Lower leg skin (tissue), 4 donors: ENCODE data around the gene SLC22A23. TPM values are rescaled to one million over a fixed set of nuclear protein-coding genes. Genes with fewer than 3 reads are reported as not detected.

Source experiments
- DNase-seq, 2 donors: peaks; one replicate each; pipeline ENCODE4 v3.0.0-alpha.2; 2019; ENCODE audit warnings: low spot score in 2 of 2
- H3K4me3 ChIP-seq: fragments of 200-600 bp; sonication (generic); 2 replicates; pipeline ENCODE4 v1.5.1; 2017; ENCODE audit warnings: mild to moderate bottlenecking, low read depth; ENCODE audit not compliant: poor library complexity, severe bottlenecking
- POLR2A ChIP-seq, 2 donors: fragments of 450-650 bp; IDR thresholded peaks; one replicate each; pipeline ENCODE4 v1.6.1; 2016 to 2017; ENCODE audit warnings: antibody characterized with exemption in 2 of 2, mild to moderate bottlenecking in 1 of 2, moderate library complexity in 1 of 2
- WGBS, 2 donors: methylation state at CpG; one replicate each; pipeline ENCODE4 v1.1.5; 2018; 5-methylcytosine and 5-hydroxymethylcytosine counted together
- intact Hi-C: fragments of 100-400 bp; cut with DNase I; formaldehyde crosslinking; loops from one replicate; pipeline ENCODE4 v1.15.0; 2023; ENCODE audit warnings: low total_unique reads
- total RNA-seq, 4 donors: library from RNA; depleted of rRNA; stranded (reverse); fragments of >200 nt; gene quantifications; one replicate each; pipeline ENCODE4 v1.1.0, GENCODE V29; 2016
- TF ChIP-seq, protein P1 (sequence below), 3 donors: fragments of 450-650 bp; IDR thresholded peaks; one replicate each; pipeline ENCODE4 v1.5.1; 2016; ENCODE audit warnings: antibody characterized with exemption in 3 of 3, mild to moderate bottlenecking in 3 of 3, moderate library complexity in 2 of 3

Gene SLC22A23
- total RNA-seq, 4 donors from 2014 or later: 29.2 to 50.7 (median 43.2) TPM

GRCh38 chr6:3314176-3314575, 142.7 kb downstream of the SLC22A23 start:
- intact Hi-C loops: no loop called here
- WGBS, 2 donors: 90 to 91% methylated on average over 7 of the region's 7 CpGs
- H3K4me3 ChIP-seq: no peak overlapping the region
- no peak for TF ChIP-seq POLR2A (IDR thresholded peaks at IDR 0.05)
- TF ChIP-seq, protein P1, sequence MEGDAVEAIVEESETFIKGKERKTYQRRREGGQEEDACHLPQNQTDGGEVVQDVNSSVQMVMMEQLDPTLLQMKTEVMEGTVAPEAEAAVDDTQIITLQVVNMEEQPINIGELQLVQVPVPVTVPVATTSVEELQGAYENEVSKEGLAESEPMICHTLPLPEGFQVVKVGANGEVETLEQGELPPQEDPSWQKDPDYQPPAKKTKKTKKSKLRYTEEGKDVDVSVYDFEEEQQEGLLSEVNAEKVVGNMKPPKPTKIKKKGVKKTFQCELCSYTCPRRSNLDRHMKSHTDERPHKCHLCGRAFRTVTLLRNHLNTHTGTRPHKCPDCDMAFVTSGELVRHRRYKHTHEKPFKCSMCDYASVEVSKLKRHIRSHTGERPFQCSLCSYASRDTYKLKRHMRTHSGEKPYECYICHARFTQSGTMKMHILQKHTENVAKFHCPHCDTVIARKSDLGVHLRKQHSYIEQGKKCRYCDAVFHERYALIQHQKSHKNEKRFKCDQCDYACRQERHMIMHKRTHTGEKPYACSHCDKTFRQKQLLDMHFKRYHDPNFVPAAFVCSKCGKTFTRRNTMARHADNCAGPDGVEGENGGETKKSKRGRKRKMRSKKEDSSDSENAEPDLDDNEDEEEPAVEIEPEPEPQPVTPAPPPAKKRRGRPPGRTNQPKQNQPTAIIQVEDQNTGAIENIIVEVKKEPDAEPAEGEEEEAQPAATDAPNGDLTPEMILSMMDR (IDR thresholded peaks at IDR 0.05): no peak
- peak in 1 of 2 donors; percentile 70 for DNase-seq

GRCh38 chr6:3312604-3313231, 144.1 kb downstream of the SLC22A23 start:
- no peak overlapping the region for H3K4me3 ChIP-seq
- WGBS, 2 donors: 75 to 80% methylated on average over 11 of the region's 11 CpGs
- DNase-seq: peak in 1 of 2 donors; percentile 85
- TF ChIP-seq POLR2A (IDR thresholded peaks at IDR 0.05): no peak
- TF ChIP-seq, protein P1 (IDR thresholded peaks at IDR 0.05): no peak
- intact Hi-C loops: no loop called here

GRCh38 chr6:3311826-3312225, 145.0 kb downstream of the SLC22A23 start:
- TF ChIP-seq POLR2A (IDR thresholded peaks at IDR 0.05): no peak
- TF ChIP-seq, protein P1 (IDR thresholded peaks at IDR 0.05): no peak
- WGBS, 2 donors: 91 to 96% methylated on average over 6 of the region's 6 CpGs
- intact Hi-C loops: no loop called here
- no peak overlapping the region for H3K4me3 ChIP-seq
- peak in 1 of 2 donors; percentile 5 for DNase-seq

DNA sequence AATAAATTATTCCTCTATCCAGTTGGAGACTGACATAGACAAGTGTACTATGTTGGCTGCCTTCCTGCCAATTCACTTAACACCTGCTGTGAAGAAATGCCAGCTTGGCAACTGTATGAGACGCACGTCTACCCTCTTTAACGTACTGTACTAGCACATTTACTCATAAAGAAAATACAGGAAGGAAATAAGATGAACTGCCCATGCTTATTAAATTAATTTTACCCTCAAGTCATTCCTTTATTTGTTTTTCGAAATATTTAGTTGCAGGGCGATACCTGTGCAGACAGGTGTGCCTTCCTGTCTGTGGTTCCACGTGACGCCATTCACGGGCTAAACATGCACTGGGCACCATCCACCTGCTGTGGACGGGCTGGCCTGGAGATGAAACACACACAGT, 146.1 kb downstream of the SLC22A23 start:
- intact Hi-C loops: no loop called here

DNA sequence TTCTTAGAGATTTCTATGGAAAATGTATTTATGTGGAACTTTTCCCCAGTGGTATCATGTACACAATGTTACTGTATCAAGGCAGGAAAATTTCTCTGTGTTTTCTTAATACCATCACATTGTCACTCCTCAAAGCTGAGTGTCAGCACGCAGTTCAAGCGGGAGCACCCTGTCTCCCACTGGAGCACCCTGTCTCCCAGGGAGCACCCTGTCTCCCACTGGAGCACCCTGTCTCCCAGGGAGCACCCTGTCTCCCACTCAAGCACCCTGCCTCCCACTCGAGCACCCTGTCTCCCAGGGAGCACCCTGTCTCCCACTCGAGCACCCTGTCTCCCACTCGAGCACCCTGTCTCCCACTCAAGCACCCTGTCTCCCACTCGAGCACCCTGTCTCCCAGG, 146.8 kb downstream of the SLC22A23 start:
- intact Hi-C loops: no loop called here
- no peak overlapping the region for H3K4me3 ChIP-seq
- WGBS, 2 donors: 74 to 82% methylated on average over 6 of the region's 6 CpGs
- no peak for DNase-seq
- TF ChIP-seq, protein P1 (IDR thresholded peaks at IDR 0.05): no peak
- TF ChIP-seq POLR2A (IDR thresholded peaks at IDR 0.05): no peak

More for the DNA sequence above, 146.1 kb downstream of the SLC22A23 start:
- DNase-seq: peak in 1 of 2 donors; percentile 84
- 45 to 60% methylated on average over 9 of the region's 9 CpGs for WGBS, 2 donors
- TF ChIP-seq, protein P1 (IDR thresholded peaks at IDR 0.05): no peak
- no peak for TF ChIP-seq POLR2A (IDR thresholded peaks at IDR 0.05)
- no peak overlapping the region for H3K4me3 ChIP-seq
